ENCODE data around the gene MIA3.

MIA3 gene

GRCh38 chr1:222617367-222617951 is 438 bp upstream of the MIA3 start:
- peak; percentile 86 to 91 for DNase-seq (ENCODE audit: low read depth in 2 of 2, low spot score in 1 of 2)

DNA sequence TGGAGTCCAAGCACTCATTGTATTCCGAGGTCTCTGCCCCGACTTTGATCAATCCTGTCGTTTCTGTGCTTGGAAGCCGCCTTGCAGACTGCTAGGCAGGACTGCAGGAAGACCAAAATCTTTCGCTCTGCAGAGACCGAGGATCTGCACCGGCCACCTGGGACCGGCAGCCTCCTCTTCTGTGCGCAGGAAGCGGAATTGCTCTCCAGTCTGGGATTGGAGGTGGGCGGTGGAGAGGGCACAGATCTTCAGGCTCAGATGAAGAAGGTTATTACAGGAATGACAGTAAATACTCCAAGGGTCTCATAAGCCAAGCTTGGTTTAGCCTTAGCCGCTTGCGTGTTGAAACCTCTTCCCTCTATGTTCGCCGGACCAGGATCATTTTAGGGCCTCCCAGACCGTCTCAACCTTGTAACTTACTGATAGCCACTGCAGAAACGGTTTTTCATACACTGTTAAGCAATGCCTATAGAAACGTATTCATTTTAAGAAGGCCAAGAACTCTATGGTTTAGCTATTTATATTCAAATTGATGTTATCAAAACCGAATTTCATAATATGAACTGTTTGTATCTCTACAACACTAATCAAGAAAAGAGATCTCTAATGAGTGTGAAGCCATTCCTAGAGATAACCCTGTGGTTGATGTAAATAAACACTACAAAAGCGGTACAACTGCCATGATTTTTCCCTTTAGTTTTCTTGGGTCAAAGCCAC is 1.1 kb downstream of the MIA3 start:
- no peak for DNase-seq (ENCODE audit: low read depth in 2 of 2, low spot score in 1 of 2)

- no peak for DNase-seq (ENCODE audit: low read depth in 2 of 2, low spot score in 1 of 2)
These were observed 2.7 kb downstream of the MIA3 start for GRCh38 chr1:222620566-222620965.

DNA sequence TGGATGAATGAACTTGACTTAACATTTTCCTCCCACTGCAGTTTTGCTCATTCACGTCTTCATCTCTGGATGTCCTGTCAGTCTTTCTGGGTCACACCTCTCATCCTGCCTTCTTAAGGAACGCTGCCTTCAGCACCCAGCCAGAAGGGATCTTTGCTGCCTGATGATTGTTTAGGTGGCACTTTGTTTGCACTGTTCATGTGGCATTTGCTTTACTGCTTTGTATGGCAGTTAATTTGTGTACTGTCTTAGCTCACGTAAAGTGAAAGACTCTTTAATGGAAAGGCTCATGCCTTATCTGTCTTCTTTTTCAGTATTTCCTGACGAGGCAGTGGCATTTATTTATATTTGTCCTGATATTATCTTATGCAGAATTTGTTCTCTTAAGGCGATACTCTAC is 4.9 kb downstream of the MIA3 start:
- DNase-seq (ENCODE audit: low read depth in 2 of 2, low spot score in 1 of 2) = no peak

- DNase-seq (ENCODE audit: low read depth in 2 of 2, low spot score in 1 of 2) = no peak
These were observed 5.6 kb downstream of the MIA3 start for GRCh38 chr1:222623458-222623857.

GRCh38 chr1:222624214-222624613 is 6.3 kb downstream of the MIA3 start:
- DNase-seq (ENCODE audit: low read depth in 2 of 2, low spot score in 1 of 2) = no peak

GRCh38 chr1:222627232-222627631 is 9.3 kb downstream of the MIA3 start:
- DNase-seq (ENCODE audit: low read depth in 2 of 2, low spot score in 1 of 2) = no peak

DNA sequence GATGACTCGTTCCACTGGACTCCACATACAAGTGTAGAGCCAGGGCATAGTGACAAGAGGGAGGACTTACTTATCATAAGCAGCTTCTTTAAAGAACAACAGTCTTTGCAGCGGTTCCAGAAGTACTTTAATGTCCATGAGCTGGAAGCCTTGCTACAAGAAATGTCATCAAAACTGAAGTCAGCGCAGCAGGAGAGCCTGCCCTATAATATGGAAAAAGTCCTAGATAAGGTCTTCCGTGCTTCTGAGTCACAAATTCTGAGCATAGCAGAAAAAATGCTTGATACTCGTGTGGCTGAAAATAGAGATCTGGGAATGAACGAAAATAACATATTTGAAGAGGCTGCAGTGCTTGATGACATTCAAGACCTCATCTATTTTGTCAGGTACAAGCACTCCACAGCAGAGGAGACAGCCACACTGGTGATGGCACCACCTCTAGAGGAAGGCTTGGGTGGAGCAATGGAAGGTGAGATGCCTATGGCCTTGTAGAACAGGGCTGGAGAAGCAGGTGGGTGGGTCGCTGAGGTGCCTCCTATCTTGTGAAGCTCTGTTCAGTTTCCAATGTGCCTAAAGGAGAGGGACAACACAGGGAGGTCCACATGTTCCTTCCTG is 12.1 kb downstream of the MIA3 start:
- DNase-seq (ENCODE audit: low read depth in 2 of 2, low spot score in 1 of 2) = no peak

DNA sequence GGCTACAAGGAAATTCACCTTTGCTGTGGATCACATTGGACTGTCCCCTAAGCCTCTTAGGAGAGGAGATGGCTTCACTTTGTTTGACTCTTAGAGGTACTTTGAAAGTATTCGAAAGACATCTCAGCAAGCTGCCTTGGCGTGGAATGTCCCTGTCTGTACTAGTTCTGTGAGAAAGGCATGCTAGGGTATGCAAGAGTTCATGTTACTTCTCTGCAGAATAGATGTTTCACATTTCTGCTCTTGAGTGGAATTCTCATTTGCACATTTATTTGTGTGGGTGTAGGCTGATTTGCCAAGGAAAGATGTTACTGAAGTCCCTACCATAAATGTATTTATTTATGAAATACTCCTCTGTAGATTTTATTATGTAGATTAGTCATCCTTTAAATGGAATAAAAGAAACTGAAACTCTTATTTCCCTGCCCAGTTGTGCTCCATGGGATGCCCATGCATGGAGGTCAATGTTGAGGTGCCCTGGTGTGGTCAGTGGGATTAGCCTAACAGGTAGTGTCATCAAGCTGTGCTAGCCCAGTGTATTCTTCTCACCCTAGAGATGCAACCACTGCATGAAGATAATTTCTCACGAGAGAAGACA is 13.8 kb downstream of the MIA3 start:
- DNase-seq (ENCODE audit: low read depth in 2 of 2, low spot score in 1 of 2) = no peak

GRCh38 chr1:222632749-222633148 is 14.9 kb downstream of the MIA3 start:
- no peak for DNase-seq (ENCODE audit: low read depth in 2 of 2, low spot score in 1 of 2)

DNA sequence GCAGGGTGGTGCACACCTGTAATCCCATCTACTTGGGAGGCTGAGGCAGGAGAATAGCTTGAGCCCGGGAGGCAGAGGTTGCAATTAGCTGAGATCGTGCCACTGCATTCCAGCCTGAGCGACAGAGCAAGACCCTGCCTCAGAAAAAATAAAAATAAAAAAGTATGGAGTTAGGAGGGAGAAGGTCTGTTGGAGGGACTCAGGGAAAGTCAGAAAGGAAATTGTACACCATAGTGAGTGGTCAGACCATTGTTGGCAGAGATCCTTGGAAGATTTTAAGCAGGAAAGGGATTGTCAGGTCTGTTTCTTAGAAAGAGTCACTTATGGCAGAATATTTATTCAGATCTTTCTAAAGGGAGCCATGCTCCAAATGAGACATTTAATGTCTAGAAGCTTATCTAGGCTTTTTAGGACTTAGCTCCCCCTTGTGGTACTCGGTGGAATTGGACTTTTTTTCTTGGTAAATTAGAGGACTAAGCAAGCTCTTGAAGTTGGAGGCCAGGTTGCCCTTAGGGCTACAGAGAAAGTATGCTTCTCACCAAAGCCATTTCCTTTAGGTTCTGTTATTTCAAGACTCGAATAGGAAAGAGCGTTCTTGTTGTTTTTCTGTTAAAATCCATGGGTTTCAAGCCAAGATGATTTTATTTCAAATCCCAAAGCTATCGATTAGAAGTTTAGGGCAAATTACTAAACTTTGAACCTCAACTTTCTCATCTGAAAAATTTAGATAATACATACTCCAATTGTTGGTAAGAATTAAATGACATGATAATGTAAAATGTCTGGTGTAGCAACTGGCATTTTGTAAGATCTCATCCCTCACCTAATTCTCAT is 16.5 kb downstream of the MIA3 start:
- DNase-seq (ENCODE audit: low read depth in 2 of 2, low spot score in 1 of 2) = peak in 1 of 2 donors; percentile 44

GRCh38 chr1:222641269-222641948 is 23.5 kb downstream of the MIA3 start:
- no peak for DNase-seq (ENCODE audit: low read depth in 2 of 2, low spot score in 1 of 2)

GRCh38 chr1:222642468-222642867 is 24.6 kb downstream of the MIA3 start:
- no peak for DNase-seq (ENCODE audit: low read depth in 2 of 2, low spot score in 1 of 2)

DNA sequence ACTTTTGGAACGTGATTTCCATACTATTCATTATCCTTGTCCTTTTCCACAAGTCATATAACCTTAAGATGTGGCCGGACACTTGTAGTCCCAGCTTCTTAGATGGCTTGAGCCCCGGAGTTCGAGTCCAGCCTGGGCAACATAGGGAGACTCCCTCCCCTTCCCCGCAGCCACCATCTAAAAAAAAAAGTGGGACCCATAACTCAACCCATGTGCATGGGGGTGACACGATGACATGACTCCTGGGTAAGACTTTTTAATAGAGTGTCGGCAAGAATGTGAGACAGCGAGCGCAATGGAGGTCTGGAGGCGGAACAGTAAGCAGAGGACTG is 25.7 kb downstream of the MIA3 start:
- DNase-seq (ENCODE audit: low read depth in 2 of 2, low spot score in 1 of 2) = no peak

DNA sequence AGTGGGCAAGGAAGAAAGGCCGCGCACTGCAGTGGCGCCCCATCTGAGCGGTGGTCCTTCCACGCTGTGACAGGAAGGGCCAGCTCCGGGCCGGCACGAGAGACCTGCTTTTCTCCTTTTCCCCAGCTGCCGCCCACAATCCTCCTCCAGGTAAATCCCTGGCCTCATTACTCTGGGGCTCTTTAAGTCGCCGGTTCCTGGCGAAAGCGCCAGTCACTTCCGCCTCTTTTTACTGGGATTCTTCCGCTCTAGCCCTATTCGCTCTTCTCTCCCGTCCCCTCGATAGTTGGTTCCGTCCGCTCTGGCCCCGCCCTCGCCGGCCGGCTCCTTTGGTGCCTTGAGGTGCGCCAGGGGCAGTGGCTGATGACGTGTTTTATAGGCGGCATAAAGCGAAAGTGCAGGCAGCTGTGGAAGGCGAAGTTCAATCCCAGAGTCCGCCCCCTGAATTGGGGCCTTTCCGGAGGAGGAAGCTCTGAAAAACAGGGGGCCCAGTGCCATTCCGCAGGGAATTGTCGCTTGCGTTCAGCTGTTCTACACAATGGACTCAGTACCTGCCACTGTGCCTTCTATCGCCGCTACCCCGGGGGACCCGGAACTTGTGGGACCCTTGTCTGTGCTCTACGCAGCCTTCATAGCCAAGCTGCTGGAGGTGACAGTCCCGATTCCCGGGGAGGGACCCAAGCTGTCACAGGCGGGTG is 26.2 kb downstream of the MIA3 start:
- DNase-seq (ENCODE audit: low read depth in 2 of 2, low spot score in 1 of 2) = peak; percentile 88 to 93

- DNase-seq (ENCODE audit: low read depth in 2 of 2, low spot score in 1 of 2) = no peak
These were observed 26.7 kb downstream of the MIA3 start for GRCh38 chr1:222644636-222644980.

GRCh38 chr1:222652676-222653075 is 34.8 kb downstream of the MIA3 start:
- DNase-seq (ENCODE audit: low read depth in 2 of 2, low spot score in 1 of 2) = no peak

DNA sequence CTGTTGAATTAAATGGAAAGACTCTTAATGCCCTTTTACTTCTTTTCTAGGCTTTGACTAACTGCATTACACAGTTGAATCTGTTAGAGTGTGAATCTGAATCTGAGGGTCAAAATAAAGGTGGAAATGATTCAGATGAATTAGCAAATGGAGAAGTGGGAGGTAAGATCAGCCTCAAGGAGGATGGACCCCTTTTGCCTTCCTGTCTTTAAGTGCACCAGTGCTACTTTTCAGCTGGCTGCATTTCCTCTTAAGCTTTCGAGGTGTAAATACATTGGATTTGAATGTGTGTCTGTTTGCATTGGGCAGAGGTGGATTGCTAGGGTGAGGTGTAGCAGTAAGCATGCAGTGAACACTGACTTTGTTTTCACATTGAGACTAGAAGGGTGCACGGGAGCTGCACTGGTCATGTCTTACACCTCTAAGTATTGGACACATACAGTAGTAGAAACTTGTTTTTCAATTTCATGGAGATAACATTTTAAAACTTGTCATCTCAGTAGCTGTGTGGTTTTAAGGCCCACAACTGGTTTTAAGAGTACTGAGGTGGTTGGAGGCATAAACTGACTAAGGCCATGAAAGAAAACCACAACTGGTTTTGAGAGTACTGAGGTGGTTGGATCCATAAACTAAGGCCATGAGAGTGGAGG is 35.4 kb downstream of the MIA3 start:
- no peak for DNase-seq (ENCODE audit: low read depth in 2 of 2, low spot score in 1 of 2)

GRCh38 chr1:222654849-222655248 is 37.0 kb downstream of the MIA3 start:
- DNase-seq (ENCODE audit: low read depth in 2 of 2, low spot score in 1 of 2) = peak; percentile 32 to 58
